NCI-H510A treated with DMSO at 0.1 percent for 48 hours (cell line): Measurements from ENCODE around the gene HS3ST3B1.

Source experiments
- DNase-seq: peaks from one replicate; lab custom pipeline; 2025; lab: John Stamatoyannopoulos, UW

The HS3ST3B1 gene

GRCh38 chr17:14321476-14321949 is 20.6 kb downstream of the HS3ST3B1 start:
- no peak for DNase-seq

- no peak for DNase-seq
Measured at GRCh38 chr17:14321980-14322776, 21.3 kb downstream of the HS3ST3B1 start.

- DNase-seq: no peak
Measured at GRCh38 chr17:14323522-14323981, 22.7 kb downstream of the HS3ST3B1 start.

GRCh38 chr17:14325618-14326167 is 24.8 kb downstream of the HS3ST3B1 start:
- DNase-seq: no peak

- no peak for DNase-seq
Measured at GRCh38 chr17:14329900-14330491, 29.1 kb downstream of the HS3ST3B1 start.

GRCh38 chr17:14330492-14330962 is 29.6 kb downstream of the HS3ST3B1 start:
- no peak for DNase-seq

GRCh38 chr17:14331225-14331981 is 30.5 kb downstream of the HS3ST3B1 start:
- DNase-seq: no peak

- no peak for DNase-seq
Measured at GRCh38 chr17:14331982-14332298, 31.1 kb downstream of the HS3ST3B1 start.

GRCh38 chr17:14332331-14332730 is 31.4 kb downstream of the HS3ST3B1 start:
- DNase-seq: no peak

- no peak for DNase-seq
Measured at GRCh38 chr17:14333506-14333905, 32.6 kb downstream of the HS3ST3B1 start.

- no peak for DNase-seq
Measured at GRCh38 chr17:14334276-14334840, 33.5 kb downstream of the HS3ST3B1 start.

- no peak for DNase-seq
Measured at GRCh38 chr17:14334919-14335318, 34.0 kb downstream of the HS3ST3B1 start.

- DNase-seq: no peak
Measured at GRCh38 chr17:14336418-14336817, 35.5 kb downstream of the HS3ST3B1 start.

- DNase-seq: no peak
Measured at GRCh38 chr17:14337596-14338079, 36.8 kb downstream of the HS3ST3B1 start.

GRCh38 chr17:14340857-14341754 is 40.2 kb downstream of the HS3ST3B1 start:
- DNase-seq: no peak

GRCh38 chr17:14341866-14342265 is 41.0 kb downstream of the HS3ST3B1 start:
- DNase-seq: no peak

GRCh38 chr17:14346801-14347200 is 45.9 kb downstream of the HS3ST3B1 start:
- no peak for DNase-seq

GRCh38 chr17:14351493-14351892 is 50.6 kb downstream of the HS3ST3B1 start:
- no peak for DNase-seq

- no peak for DNase-seq
Measured at GRCh38 chr17:14352136-14352535, 51.3 kb downstream of the HS3ST3B1 start.

GRCh38 chr17:14353861-14354474 is 53.1 kb downstream of the HS3ST3B1 start:
- no peak for DNase-seq
